Activated T-cell treated with anti-CD3 and anti-CD28 coated beads for 4 hours (primary cell): ENCODE measurements around the gene BCL2L12.

Experiments
- DNase-seq: peaks from one replicate; pipeline ENCODE4 v3.0.0-alpha.2; 2020

The BCL2L12 gene

DNA sequence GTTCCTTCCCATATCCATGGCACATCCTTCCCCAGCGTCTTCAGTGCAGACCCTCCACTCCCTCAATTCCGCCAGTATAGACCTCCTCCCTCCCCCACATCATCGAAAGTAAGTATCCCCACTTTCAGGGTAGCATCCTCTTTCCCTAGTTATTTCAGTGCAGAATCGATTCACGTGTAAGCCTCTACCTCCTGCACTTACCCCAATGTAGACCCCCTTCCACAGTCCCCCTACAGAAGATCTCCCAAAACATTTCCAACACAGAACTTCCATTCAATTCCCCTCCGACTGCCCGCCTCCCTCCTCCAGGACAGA is 740 bp upstream of the BCL2L12 start:
- DNase-seq, result no peak

DNA sequence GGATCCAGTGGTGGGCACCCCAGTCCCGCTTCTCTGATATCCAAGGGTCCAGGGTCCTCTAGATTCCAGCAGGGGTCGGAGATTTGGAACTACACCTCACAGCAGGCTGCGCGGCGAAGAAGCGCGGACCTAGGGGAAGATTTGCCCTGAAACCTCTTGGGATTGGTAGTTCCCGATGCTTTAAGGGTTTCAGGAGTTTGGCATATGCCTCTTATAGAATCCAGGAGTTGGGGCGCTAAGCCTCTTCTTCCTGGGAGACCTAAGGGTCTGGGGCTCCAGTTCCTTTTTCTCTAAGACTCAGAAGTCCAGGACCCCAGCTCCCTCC is 349 bp downstream of the BCL2L12 start:
- DNase-seq, result no peak

DNA sequence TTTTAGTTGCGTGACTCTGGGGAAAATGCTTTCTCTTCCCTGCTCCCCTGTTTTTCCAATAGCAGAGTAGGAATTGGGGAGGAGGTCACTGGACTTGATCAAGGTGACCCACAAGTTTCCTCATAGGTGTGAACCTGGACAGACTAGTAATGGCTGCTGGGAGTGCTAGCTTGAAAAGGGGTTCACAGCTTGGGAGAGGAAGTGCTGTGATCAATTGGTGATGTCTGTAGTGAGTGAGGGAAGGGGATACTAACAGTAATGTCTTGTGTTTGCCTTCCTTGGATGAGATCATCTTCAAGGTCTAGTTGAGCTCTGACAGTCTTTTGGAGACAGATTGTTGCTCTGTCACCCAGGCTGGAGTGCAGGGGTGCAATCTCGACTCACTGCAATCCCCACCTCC is 1.7 kb downstream of the BCL2L12 start:
- DNase-seq, result no peak

DNA sequence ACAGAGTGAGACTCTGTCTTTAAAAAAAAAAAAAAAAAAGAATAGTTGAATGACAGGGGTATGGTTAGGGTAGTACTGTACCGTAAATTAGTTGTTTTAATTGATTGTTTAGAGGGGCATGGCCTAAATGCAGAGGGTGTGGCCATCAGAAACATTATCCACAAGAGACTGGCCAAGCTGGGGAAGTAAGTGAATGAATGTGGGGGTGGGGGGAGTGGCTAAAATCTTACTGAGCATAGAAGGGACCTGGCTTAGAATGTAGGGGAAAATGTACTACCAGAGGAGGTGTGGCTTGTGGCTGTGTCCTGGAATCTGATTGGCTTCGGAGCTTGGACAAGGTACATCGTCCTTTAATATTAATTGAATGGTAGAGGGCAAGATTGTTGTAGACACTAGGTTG is 3.8 kb downstream of the BCL2L12 start:
- no peak for DNase-seq

DNA sequence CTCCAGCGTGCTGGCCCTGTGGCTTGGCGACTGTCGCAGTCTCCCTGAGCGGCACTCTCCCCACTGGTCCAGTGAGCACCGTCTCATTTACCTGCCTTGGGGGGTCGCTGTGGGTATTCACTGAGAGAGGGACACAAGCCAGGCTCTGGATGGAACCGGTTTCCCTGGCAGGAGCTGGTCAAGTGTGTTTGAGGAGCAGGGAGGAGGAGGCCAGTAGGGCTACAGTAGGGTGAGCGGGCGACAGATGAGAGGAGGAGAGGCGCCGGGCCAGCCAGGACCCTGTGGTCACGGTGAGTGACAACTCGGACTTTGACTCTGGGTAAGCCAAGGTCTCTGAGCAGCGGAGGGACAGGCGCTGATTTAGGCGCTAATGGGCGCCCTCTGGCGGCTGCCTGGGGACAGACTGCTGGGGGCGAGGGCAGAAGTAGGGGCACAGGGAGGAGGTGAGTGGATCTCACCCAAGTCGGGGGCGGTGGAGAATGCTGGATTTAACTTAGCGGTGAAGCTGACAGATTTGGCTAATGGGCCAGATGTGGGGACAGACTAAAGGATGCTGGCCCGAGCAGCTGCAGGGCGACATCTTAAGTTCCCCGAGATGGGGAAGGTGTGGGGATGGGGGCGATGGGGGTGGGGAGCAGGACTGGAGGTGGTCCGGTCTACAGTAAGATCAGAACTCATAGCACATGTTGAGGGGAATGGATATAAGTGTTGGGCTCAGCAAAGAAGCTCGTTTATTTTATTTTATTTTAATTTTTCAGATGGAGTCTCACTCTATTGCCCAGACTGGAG is 6.6 kb downstream of the BCL2L12 start:
- DNase-seq, result peak; percentile 66

DNA sequence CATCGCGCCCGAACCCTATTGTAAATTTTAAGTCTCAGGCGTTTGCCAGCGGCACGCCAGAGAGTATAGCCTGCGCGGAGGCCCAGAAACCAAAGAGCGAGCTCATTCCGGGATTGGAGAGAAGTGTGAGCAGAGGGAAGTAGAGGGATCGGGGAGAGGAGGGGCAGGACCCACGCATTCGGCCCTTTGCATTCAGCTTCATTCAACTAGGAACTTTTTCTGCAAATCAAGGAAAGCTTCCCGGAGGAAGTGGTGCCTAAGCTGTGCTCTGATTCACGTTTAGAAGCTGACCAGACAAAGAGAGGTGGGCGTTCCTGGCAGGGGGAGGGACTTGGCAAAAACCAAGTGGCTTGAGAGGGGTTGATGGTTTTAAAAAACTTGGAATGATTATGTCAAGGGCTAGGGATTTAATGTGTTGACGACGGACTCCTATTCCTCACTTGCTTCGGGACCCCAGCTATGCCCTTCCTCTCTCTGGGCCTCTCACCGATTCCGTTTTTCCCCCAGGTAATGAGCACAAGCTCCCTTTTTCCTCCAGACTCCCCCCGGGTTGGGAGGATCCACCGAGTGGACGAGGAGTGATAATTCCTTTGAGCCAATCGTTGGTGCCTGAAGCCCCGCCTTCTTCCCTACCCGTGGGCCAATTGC is 10.5 kb downstream of the BCL2L12 start:
- DNase-seq, result no peak

DNA sequence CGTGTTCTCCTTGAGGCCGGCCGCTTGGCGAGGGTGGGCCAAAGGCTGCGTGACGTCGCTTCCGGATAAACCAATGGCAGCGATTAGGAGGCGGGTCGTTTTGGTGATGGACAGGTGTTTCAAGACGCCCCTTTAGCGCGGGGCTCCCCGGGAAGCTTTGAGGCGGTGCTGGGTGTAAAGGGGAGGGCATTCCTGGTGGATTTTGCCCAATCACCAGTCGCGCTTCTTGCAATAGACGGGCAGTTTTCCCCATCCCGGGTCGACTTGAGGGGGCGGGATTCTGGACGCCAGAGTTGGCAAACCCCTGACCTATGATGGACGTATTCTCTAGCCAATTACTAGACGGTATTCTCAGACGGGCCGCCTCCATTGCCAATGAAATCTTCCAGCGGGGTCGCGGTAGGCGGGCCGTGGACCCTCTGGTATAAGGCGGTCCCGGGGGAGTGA is 11.1 kb downstream of the BCL2L12 start:
- peak; percentile 96 for DNase-seq

DNA sequence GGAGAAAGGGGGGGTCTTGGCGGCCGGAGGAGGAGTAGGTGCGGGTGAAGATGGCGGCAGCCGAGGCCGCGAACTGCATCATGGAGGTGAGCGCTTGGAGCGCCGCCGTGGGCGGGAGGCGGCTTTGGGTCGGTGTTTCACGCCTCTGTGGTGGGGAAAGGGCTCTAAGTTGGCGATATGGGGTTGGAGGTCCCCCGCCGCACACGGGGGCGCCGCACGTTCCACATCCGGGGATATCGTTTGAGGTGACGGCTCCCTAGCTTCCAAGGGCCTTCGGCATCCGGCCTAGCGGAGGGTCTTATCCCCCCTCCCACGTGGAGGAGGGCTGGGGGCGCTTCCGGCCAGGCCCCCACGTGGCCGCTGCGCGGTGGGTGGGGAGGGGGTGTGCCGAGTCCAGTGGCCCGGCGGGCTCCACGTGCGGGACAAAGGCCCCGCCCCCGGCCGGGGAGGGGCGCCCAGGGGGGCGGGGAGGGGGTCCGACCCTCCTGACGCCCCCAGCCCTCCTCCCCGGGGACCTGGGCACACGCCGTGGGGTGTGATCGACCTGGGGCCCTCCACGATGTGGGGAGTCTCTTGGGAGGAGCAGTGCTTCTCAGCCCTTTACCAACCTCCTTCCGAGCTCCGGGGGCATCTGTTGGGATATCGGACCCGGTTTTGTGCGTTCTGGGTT is 11.6 kb downstream of the BCL2L12 start, which contains the start of gene PRMT1:
Gene PRMT1, plus strand, starts transcription at position 41 of the 670 bp plus-strand sequence. Its CDS starts 10 bp downstream, at position 51.
- peak; percentile 37 for DNase-seq

DNA sequence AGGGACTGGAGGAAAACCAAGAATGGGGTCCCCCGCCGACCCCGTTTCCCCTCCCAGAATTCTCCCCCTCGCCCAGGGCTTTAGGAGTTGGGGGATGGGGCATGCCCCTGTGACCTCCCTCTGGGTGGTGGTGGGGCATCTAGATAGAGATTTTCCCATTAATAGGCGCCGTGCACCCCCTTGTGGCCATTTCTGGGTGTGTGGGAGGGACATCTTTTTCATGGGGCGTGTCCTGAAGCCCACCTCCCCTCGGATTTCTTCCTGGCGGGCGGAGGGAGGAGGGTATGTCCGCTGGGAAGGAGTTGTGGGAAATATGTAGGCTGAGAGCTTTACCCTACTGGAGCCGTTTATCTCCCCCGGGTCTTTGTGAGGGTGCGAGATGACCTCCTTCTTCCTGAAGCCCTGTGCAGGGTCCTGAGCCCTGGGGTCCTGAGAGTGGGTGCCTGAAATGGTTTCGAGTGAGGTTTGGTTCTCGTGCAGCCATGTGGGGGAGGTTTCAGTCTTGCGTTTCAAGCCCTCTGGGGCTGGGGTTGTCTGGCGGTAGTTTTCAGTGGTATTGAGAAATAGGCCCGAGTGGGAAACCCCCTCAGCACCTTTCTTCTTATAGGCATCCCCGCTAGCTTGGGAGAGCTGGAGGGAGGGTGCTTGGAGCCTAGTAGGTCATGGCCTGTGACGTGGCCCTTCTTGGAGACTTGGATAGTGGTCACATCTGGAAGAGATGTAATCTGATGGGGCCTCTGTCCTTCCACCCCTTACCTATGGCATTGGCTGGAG is 12.4 kb downstream of the BCL2L12 start:
- DNase-seq, result peak; percentile 74

DNA sequence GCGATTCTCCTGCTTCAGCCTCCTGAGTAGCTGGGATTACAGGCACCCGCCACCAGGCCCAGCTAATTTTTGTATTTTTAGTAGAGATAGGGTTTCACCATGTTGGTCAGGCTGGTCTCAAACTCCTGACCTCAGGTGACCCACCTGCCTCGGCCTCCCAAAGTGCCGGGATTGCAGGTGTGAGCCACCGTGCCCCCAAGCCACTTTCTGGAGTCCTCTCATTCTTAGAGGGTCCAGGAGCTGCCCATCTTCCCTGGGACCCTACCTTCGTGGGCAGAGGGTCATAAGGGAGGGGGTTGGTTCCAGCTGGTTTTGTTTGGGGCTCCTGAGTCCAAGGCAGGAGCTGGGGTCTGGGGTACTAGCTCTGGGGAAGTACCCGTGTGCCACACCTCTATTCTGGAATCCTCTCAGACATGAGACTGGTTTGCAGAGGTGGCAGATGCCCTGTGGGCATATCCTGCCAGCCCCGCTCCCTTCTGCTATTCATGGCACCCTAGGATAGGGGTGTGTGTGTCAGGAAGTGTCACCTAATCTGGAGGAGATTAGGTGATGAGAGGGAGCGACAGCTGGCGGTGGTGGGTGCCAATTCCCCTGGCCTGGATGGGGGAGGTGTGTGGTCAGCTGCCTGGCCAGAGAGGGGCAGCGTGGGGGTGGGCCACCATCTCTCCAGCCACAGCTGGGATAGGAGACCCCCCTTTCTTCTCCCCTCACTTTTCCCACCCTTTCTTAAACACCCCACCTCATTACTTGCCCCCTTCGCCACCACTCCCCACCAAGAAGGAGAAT is 13.4 kb downstream of the BCL2L12 start:
- no peak for DNase-seq

DNA sequence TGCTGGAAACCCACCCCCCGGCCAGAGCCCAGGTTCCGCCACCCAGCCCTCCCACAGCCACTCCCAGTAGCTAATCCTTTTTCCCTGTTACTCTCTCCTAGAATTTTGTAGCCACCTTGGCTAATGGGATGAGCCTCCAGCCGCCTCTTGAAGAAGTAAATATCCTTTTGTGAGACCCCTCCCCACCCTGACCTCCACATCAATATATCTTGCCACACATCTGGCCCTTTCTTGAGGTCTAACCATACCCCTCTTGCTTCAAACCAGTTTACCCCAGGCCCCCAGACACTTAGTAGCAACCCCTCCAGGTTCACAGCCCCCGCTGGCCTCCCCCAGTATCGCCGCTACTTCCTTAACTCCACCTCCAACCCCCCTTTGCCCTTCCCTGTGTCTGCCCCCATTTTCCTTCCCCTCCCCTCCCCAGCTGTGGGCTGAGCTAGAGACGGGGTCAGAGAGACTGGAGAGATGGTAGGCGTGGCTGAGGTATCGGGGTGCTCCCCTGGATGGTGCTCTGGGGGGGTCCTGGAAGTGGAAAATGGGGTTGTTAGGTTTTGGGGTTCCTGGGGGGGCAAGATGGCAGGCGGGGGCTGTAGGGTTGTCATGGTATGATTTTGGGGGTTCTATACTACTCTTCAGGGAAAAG is 14.2 kb downstream of the BCL2L12 start:
- DNase-seq, result no peak

DNA sequence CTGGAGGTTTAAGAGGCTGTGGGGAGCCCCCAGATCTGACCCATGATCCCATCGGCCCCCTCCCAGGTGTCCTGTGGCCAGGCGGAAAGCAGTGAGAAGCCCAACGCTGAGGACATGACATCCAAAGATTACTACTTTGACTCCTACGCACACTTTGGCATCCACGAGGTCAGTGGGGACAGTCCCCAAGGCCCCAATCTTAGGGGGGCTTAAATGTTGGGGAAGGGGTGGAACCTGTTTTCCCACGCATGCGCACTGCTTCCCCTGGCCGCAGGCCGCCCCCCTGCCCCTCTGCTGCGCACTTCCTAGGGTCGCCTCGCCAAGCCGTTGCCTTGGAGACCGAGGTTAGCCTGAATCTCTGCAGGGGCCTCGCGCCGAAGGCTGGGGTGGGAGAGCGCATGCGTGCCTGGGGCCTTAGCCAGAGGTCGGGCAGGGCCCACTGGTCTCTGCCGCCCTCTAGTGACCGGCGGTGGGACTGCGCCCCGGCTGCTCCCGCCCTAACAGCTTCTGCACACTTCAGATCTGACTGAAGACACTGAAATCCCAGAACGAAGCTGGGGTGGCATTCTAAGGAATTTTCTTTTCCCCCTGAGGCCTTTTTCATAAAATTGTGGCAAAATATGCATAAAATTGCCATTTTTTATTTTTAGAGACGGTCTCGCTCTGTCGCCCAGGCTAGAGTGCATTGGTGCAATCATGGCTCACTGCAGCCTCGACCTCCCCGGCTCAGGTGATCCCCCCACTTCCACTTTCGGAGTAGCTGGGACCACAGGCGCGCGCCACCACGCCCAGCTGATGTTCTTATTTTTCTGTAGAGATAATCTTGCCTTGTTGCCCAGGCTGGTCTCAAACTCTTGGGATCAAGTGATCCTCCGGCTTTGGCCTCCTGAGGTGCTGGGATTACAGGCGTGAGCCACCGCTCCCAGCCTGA is 15.0 kb downstream of the BCL2L12 start:
- peak; percentile 92 for DNase-seq

DNA sequence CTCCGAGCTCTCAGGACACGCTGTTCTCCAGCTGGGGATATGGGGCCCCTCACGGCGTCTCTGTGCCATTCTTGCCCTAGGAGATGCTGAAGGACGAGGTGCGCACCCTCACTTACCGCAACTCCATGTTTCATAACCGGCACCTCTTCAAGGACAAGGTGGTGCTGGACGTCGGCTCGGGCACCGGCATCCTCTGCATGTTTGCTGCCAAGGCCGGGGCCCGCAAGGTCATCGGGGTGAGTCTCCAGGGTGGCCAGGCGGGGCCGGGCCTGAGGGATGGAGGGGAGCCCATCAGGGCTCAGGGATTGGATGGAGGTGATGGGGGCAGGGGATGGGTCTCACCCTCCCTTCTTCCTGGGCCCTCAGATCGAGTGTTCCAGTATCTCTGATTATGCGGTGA is 16.1 kb downstream of the BCL2L12 start:
- DNase-seq, result no peak

DNA sequence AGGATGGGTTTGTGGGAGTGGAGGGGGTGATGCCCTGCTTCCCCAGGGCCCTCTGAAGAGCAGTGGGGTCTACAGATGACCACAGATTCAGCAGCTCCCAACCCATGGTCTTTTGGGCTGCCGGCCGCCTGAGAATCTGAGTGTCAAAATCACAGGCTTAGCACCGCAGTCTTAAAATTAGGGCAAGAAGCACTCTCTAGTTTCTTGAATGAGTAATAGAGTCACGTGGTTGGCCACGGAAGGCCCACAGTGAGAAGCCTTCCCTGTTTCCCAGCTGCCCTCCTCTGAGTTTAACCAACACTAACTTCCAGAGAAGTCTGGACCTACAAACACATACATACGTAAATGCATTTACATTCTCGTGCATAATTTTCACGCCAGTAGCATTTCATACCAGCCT is 16.5 kb downstream of the BCL2L12 start:
- no peak for DNase-seq

DNA sequence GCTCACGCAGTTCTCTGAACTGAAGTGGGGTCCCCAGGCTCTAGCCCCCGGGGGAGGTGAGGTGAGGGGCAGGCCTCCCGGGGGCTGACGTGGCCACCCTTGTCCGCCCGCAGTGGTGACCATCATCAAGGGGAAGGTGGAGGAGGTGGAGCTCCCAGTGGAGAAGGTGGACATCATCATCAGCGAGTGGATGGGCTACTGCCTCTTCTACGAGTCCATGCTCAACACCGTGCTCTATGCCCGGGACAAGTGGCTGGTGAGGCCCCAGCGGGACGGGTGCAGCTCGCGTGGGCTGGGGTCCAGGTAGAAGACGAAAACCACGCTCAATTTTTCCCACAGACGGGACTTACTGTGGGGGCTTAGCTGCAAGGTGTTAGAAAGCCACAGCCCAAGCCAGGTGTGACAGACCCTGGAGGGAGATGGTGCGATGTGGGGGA is 18.1 kb downstream of the BCL2L12 start:
- DNase-seq, result no peak

DNA sequence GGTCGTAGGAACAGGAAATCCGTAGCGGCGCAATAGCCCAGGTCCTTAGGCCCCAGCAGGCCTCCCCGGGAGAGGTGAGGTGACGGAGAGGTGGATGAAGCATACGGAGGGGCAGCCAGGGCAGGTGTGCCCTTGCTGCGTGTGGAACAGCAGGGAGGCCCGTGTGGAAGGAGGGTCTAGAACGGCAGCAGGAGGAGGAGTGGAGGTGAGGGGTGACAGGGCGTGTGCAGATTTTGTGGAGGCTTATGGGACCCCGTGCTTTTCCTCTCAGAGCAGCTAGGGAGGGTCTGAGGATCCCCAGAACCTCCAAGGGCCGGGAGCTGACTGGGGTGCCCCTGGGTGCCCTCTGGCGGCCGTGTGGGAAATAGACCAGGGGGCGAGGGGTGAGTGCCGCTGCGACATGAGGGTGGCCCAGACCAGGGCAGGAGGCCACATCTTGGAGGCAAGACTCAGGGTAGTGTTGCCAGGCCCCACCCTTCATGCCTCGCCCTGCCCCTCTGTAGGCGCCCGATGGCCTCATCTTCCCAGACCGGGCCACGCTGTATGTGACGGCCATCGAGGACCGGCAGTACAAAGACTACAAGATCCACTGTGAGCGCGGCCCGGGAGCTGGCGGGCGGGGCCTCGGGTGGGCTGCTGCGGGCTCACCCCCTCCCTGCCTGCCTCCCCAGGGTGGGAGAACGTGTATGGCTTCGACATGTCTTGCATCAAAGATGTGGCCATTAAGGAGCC is 18.7 kb downstream of the BCL2L12 start:
- no peak for DNase-seq

DNA sequence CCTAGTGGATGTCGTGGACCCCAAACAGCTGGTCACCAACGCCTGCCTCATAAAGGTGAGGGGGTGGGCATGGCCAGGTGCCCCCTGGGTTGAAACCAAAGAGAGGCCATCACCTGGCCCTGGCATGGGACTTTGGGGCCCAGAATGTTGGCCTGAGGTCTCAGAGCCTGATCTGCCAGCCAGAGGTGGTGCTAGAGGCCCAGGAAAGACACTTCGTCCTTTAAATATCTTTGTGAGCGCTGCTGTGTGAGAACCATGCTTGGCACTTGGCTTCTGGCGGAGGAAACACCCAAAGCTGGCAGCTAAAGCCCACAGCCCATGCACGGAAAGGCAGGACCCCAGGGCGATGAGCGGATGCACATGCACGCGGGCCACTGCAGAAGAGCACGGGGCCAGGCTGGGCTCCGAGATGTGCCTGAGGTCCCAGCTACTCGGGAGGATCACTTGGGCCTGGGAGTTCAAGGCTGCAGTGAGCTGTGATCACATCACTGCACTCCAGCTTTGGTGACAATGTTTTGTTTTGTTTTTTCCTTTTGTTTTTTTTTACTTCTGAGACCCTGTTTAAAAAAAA is 19.3 kb downstream of the BCL2L12 start:
- no peak for DNase-seq

DNA sequence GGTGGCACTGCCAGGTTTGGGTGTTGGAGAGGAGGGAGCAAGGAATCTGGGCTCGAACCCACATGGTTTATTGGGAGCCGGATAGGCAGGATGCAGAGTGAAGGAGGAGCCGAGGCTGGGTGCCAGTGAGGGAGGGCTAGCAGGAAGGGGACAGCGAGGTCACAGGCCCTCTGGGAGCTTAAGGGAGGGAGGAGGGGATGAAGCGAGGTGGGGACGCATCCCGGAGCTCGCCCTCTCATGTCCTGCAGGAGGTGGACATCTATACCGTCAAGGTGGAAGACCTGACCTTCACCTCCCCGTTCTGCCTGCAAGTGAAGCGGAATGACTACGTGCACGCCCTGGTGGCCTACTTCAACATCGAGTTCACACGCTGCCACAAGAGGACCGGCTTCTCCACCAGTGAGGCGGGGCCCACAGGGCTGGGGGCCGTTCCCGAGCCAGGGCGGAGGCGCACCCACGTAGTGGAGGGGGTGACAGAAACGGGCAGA is 20.2 kb downstream of the BCL2L12 start:
- no peak for DNase-seq

DNA sequence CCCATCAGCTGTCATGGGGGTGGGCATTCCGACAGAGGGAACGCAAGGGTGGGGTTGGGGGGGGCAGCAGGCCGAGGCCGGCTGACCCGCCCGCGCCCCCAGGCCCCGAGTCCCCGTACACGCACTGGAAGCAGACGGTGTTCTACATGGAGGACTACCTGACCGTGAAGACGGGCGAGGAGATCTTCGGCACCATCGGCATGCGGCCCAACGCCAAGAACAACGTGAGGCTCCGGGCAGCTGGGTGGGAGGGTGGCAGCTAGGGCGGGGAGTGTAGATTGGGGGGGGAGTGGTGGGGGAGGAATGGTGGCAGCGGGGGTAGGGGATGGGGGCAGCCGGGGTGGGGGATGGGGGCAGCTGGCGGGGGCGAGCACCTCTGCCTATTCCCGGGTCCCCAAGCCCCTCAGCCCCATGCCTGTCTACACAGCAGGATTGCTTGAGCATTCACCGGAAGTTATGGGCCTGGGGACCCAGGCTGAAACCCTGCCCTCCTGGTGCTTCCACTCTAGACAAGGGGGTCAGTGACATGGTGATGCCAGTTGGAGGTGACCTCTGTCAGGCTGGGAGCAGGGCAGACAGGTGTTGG is 20.9 kb downstream of the BCL2L12 start:
- no peak for DNase-seq
